Left hindlimb (tissue), 1 donor: Measurements from ENCODE around the gene PPFIA3.

ENCODE experiments used
- DNase-seq: peaks from one replicate; pipeline ENCODE4 v3.0.0-alpha.2; 2018

The PPFIA3 gene

DNA sequence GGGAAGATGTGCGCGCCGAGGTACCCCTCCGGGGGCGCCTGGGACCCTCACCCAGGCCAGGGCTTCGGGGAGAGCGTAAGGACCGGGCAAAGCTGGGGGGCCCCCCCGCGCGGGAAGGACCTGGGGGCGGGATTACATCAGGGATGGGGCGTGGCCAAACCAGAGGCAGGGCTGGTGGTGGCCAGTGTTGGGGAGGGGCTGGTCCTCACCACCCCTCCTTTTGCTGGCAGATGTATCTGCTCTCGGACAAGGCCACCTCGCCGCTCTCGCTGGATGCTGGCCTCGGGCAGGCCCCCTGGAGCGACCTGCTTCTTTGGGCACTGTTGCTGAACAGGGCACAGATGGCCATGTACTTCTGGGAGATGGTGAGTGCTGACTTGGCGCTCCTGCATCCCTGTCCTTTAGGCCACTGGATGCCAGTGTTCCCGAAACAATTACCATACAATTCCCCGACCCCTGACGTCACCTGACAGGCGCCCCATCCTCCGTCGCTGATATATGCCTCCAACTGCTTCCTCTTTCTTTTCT, 63.6 kb downstream of the PPFIA3 start:
- DNase-seq: no peak

DNA sequence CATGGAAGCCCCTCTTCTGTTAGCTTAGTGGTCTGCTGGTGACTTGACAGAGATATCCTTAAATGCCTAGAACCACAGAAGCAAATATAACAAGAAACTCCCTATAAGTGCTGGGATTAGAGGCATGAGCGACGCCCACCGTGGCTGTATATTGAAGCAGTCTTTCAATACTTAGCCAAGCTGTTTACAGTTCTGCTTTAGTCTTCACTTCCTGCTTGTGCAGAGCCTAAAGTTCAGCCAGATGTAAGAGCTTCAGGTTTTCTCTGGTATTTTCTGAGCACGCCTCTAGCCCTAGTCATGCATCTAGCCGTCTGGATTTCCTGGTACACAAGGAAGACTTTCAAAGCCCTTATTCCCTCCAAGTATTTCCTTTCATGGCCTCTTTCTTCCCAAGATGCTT, 66.8 kb downstream of the PPFIA3 start:
- DNase-seq: no peak

- no peak for DNase-seq
These were observed 69.4 kb downstream of the PPFIA3 start for GRCh38 chr19:49188626-49189200.

DNA sequence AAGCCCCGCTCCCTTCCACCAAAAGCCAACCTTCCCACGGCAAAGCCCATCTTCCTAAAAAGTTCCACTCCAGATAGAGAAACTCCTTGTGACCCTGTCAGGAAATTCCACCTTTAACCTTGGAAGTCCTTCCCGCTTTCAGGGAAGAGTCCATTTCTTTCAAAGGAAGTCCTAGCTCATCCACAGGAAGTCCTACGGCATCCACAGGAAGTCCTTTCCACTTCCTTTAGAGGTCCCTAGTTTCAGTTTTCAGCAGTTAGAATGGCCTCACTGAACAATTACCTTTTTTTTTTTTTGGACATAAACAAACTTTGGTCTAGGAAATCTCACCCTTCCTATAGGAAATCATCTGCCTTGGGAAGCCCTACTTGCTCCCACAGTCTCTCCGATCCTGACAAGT, 69.9 kb downstream of the PPFIA3 start:
- DNase-seq: no peak

GRCh38 chr19:49190781-49191180, 71.4 kb downstream of the PPFIA3 start:
- DNase-seq: no peak

GRCh38 chr19:49193822-49194394, 74.6 kb downstream of the PPFIA3 start:
- DNase-seq: no peak

- no peak for DNase-seq
These were observed 75.1 kb downstream of the PPFIA3 start for GRCh38 chr19:49194408-49194807.

- DNase-seq: peak; percentile 60
These were observed 77.3 kb downstream of the PPFIA3 start for GRCh38 chr19:49196527-49197240.

DNA sequence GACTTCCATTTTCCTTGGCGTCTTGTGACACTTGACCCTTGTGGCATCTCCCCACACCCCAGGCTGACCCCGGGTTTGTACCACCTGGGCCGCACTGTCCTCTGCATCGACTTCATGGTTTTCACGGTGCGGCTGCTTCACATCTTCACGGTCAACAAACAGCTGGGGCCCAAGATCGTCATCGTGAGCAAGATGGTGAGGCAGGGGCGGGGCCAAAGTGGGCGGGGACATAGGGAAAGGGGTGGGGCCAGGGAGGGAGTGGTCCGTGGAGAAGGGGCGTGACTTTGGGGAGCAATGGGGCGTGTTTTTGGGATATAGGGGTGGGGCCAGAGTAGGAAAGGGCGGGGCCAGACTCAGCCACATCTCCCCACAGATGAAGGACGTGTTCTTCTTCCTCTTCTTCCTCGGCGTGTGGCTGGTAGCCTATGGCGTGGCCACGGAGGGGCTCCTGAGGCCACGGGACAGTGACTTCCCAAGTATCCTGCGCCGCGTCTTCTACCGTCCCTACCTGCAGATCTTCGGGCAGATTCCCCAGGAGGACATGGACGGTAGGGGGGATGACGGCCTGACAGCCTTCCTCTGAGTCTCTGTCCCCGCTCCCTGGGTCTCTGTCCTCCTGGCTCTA, 81.0 kb downstream of the PPFIA3 start:
- no peak for DNase-seq
